ENCODE data around the gene ADAM29. TPM values are rescaled to one million over a fixed set of nuclear protein-coding genes. Genes with fewer than 3 reads are reported as not detected.

The ADAM29 gene
- not detected in 2 replicates for total RNA-seq

DNA sequence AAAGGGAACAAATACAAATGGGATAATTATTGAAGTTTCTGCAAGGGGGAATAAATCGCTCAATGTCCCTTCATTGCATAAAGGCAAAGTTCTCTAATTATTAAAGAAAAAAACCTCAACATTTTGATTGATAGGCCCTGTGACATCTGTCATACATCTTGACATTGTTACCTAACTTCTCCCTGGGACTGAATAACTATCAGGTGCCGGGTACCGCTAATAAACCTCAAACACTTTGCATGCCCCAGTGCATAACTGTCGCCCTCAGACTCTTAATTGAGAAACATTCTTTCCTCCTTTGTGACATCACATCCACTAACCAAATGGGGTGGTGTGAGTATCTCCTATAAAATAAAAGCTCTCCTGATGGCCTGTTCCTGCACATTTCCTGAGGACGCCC lies at the start of gene ADAM29:
Gene ADAM29 (plus strand): TSS at position 301 of the 400 bp plus-strand sequence. CDS start 57,168 bp downstream, outside the sequence.

Other genes starting within 250 kb of the ADAM29 start
- gene GLRA3, start 89.1 kb upstream of the ADAM29 start, total RNA-seq, result under 0.01 TPM in 1 of 2 replicates, not detected in the other